Posterior vena cava (tissue), 2 donors: ENCODE measurements around the gene SLC38A1. TPM values are rescaled to one million over a fixed set of nuclear protein-coding genes. Genes with fewer than 3 reads are reported as not detected.
"Not testable (repeated sequence)": the region's sequence is repeated elsewhere in the genome, so short reads cannot be mapped to it uniquely, and the experiment has no call there.

Experiments used
- DNase-seq: peaks from one replicate; pipeline ENCODE4 v3.0.0-alpha.2; 2020; ENCODE audit warnings: low spot score
- intact Hi-C, 2 donors: fragments of 100-400 bp; cut with DNase I; formaldehyde crosslinking; loops; one replicate each; pipeline versions ENCODE4 v1.14.1 to v1.14.2; 2022 to 2023
- long read RNA-seq, 2 donors: library from polyadenylated mRNA; unstranded; transcript quantifications; one replicate each; pipeline ENCODE4 v2.0.0, GENCODE V29; 2020 to 2021
- total RNA-seq, 2 donors: library from RNA; stranded (reverse); fragmentation: NEBNext Ultra II Directional; extraction: Animal tissue kit (Norgen Biotek cat#: 25700); gene quantifications; one replicate each; pipeline ENCODE4 v1.2.1, GENCODE V29; 2021
- donor health status: DM: yes; HTN: yes; CAD: no.
- donor health status: DM: yes; HTN: yes; CAD: no.

Gene SLC38A1
- 10 to 100 TPM; 74.4 to 88.0 TPM for total RNA-seq
- long read RNA-seq, donor 1, full-length matches to known transcripts = 12 of 44 reads
- long read RNA-seq, donor 1, partial matches to known transcripts = 3 of 44 reads
- long read RNA-seq, donor 1, other reads (novel, unspliced or antisense) = 29 of 44 reads
- long read RNA-seq, donor 2, full-length matches to known transcripts = 28 of 68 reads
- long read RNA-seq, donor 2, partial matches to known transcripts = 19 of 68 reads
- long read RNA-seq, donor 2, other reads (novel, unspliced or antisense) = 21 of 68 reads

GRCh38 chr12:46268583-46269428, at the start of gene SLC38A1:
Gene SLC38A1, minus strand, starts transcription at chr12:46269043. Its CDS starts 29,243 bp downstream, at chr12:46239800.
- DNase-seq = peak; percentile 94
- intact Hi-C loops = loop anchor here in 1 of 2 donors (5.0 to 10.0 kb wide), 2 partner anchors 64 to 103 kb away; partner anchors contain the start of gene SLC38A2

GRCh38 chr12:46318037-46318436, 49.2 kb upstream of the SLC38A1 start:
- intact Hi-C loops = no loop called here
- DNase-seq = no peak

GRCh38 chr12:46304070-46304469, 35.2 kb upstream of the SLC38A1 start:
- intact Hi-C loops = no loop called here
- no peak for DNase-seq

GRCh38 chr12:46303039-46303666, 34.3 kb upstream of the SLC38A1 start:
- no peak for DNase-seq
- intact Hi-C loops = no loop called here

GRCh38 chr12:46300910-46301309, 32.1 kb upstream of the SLC38A1 start:
- intact Hi-C loops = no loop called here
- no peak for DNase-seq

GRCh38 chr12:46299851-46300250, 31.0 kb upstream of the SLC38A1 start:
- intact Hi-C loops = no loop called here
- no peak for DNase-seq

- no peak for DNase-seq
- intact Hi-C loops = no loop called here
These were observed 29.4 kb upstream of the SLC38A1 start for GRCh38 chr12:46298261-46298660.

GRCh38 chr12:46296822-46297221, 28.0 kb upstream of the SLC38A1 start:
- intact Hi-C loops = no loop called here
- DNase-seq = no peak

- no peak for DNase-seq
- intact Hi-C loops = no loop called here
These were observed 24.0 kb upstream of the SLC38A1 start for GRCh38 chr12:46292754-46293402.

GRCh38 chr12:46291953-46292352, 23.1 kb upstream of the SLC38A1 start:
- intact Hi-C loops, DNase-seq: not testable (repeated sequence)

- intact Hi-C loops, DNase-seq: not testable (repeated sequence)
These were observed 16.3 kb upstream of the SLC38A1 start for GRCh38 chr12:46285177-46285576.

- DNase-seq = no peak
- intact Hi-C loops = no loop called here
These were observed 14.0 kb upstream of the SLC38A1 start for GRCh38 chr12:46282829-46283228.

- intact Hi-C loops = no loop called here
- DNase-seq = no peak
These were observed 7.9 kb upstream of the SLC38A1 start for GRCh38 chr12:46276756-46277155.

- intact Hi-C loops = no loop called here
- DNase-seq = no peak
These were observed 3.0 kb upstream of the SLC38A1 start for GRCh38 chr12:46271863-46272262.

- intact Hi-C loops = loop anchor here in 1 of 2 donors (5.0 to 10.0 kb wide), 2 partner anchors 65 to 103 kb away; partner anchors contain the start of gene SLC38A2
- DNase-seq = no peak
These were observed 792 bp upstream of the SLC38A1 start for GRCh38 chr12:46269429-46270241.

- intact Hi-C loops = loop anchor here in 1 of 2 donors (5.0 to 10.0 kb wide), 2 partner anchors 63 to 104 kb away; partner anchors contain the start of gene SLC38A2
- no peak for DNase-seq
These were observed 839 bp downstream of the SLC38A1 start for GRCh38 chr12:46267825-46268582.

- no peak for DNase-seq
- intact Hi-C loops = loop anchor here in 1 of 2 donors (5.0 to 10.0 kb wide), 2 partner anchors 63 to 105 kb away; partner anchors contain the start of gene SLC38A2
These were observed 1.3 kb downstream of the SLC38A1 start for GRCh38 chr12:46267575-46267824.
